Loucy (cell line): ENCODE results near the gene OR2J3.

Experiments
- EZH2phosphoT487 ChIP-seq: fragments of 200-600 bp; IDR thresholded peaks from 2 replicates; pipeline ENCODE4 v1.6.1; 2018; ENCODE audit warnings: antibody characterized with exemption, mild to moderate bottlenecking, moderate library complexity, borderline replicate concordance
- TF ChIP-seq, protein P1 (sequence below): fragments of 200-600 bp; sonication (generic); conservative IDR thresholded peaks from 2 replicates; pipeline ENCODE4 v1.5.1; 2014; ENCODE audit warnings: mild to moderate bottlenecking, antibody characterized with exemption, low read length

DNA sequence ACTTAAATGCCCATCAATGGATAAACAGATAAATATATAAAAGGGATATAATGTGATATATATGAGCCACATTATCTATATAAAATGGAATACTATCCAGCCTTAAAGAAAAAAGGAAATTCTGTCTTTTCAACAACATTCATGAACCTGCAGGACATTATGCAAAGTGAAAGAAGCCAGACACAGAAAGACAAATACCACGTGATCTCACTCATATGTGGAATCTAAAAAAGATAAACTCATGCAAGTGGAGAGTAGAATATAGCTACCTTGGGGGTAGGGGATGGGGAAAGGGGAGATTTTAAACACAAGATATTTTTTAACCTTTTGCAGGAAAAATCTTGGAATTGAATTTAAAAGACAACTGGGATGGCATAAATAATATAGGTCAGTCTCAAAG is 10.1 kb upstream of the OR2J3 start:
- TF ChIP-seq, protein P1, sequence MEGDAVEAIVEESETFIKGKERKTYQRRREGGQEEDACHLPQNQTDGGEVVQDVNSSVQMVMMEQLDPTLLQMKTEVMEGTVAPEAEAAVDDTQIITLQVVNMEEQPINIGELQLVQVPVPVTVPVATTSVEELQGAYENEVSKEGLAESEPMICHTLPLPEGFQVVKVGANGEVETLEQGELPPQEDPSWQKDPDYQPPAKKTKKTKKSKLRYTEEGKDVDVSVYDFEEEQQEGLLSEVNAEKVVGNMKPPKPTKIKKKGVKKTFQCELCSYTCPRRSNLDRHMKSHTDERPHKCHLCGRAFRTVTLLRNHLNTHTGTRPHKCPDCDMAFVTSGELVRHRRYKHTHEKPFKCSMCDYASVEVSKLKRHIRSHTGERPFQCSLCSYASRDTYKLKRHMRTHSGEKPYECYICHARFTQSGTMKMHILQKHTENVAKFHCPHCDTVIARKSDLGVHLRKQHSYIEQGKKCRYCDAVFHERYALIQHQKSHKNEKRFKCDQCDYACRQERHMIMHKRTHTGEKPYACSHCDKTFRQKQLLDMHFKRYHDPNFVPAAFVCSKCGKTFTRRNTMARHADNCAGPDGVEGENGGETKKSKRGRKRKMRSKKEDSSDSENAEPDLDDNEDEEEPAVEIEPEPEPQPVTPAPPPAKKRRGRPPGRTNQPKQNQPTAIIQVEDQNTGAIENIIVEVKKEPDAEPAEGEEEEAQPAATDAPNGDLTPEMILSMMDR = no peak
- TF ChIP-seq EZH2phosphoT487 = no peak
